GM23338 (cell line): Measurements from ENCODE around the gene POLR1E. TPM values are rescaled to one million over a fixed set of nuclear protein-coding genes. Genes with fewer than 3 reads are reported as not detected.

ENCODE experiments used
- ATAC-seq: fragments of 200-7000 bp; cut with Tn5 transposase; 3 replicates; pipeline ENCODE4 v1.9.1; 2020
- DNase-seq: peaks from one replicate; pipeline ENCODE4 v3.0.0-alpha.2; 2015; ENCODE audit warnings: low spot score
- H2AFZ ChIP-seq: fragments of 200-600 bp; sonication (generic); 2 replicates; pipeline ENCODE4 v1.8.0; 2016; ENCODE audit warnings: antibody characterized with exemption, mild to moderate bottlenecking, moderate library complexity
- H3F3A ChIP-seq: fragments of 200-600 bp; sonication (generic); replicated peaks from 2 replicates; pipeline ENCODE4 v1.8.0; 2017; ENCODE audit warnings: antibody characterized with exemption, mixed run types, low read depth
- H3K27ac ChIP-seq: fragments of 200-600 bp; sonication (generic); 2 replicates; pipeline ENCODE4 v1.6.1; 2016; ENCODE audit warnings: low read depth
- H3K27me3 ChIP-seq: fragments of 200-600 bp; sonication (generic); 2 replicates; pipeline ENCODE4 v1.8.0; 2016; ENCODE audit warnings: mild to moderate bottlenecking, mixed run types, moderate library complexity; ENCODE audit not compliant: insufficient read depth
- H3K36me3 ChIP-seq: fragments of 200-600 bp; sonication (generic); 2 replicates; pipeline ENCODE4 v1.8.0; 2016; ENCODE audit warnings: mild to moderate bottlenecking; ENCODE audit not compliant: insufficient read depth
- H3K4me1 ChIP-seq: fragments of 200-600 bp; sonication (generic); 2 replicates; pipeline ENCODE4 v1.8.0; 2016; ENCODE audit warnings: mild to moderate bottlenecking, moderate library complexity; ENCODE audit not compliant: insufficient read depth
- H3K4me2 ChIP-seq: fragments of 200-600 bp; sonication (generic); 2 replicates; pipeline ENCODE4 v1.7.1; 2017; ENCODE audit warnings: mixed run types
- H3K4me3 ChIP-seq: fragments of 200-600 bp; sonication (generic); 2 replicates; pipeline ENCODE4 v1.6.1; 2016; ENCODE audit warnings: mixed run types
- H3K79me2 ChIP-seq: fragments of 200-600 bp; sonication (generic); replicated peaks from 2 replicates; pipeline ENCODE4 v1.8.0; 2017; ENCODE audit warnings: mild to moderate bottlenecking; ENCODE audit not compliant: insufficient read depth
- H3K9me2 ChIP-seq: fragments of 200-600 bp; sonication (generic); 2 replicates; pipeline ENCODE4 v1.8.0; 2017; ENCODE audit not compliant: insufficient read depth
- H4K20me1 ChIP-seq: fragments of 200-600 bp; sonication (generic); replicated peaks from 2 replicates; pipeline ENCODE4 v1.8.0; 2017; ENCODE audit warnings: mild to moderate bottlenecking; ENCODE audit not compliant: insufficient read depth
- H3K27ac Mint-ChIP-seq: 2 replicates; pipeline ENCODE4 v1.8.0; 2020; ENCODE audit warnings: inconsistent platforms, mild to moderate bottlenecking, moderate library complexity, mixed read lengths
- H3K27me3 Mint-ChIP-seq: 3 replicates; pipeline ENCODE4 v1.8.0; 2022; ENCODE audit warnings: low read depth, mild to moderate bottlenecking, moderate library complexity, mixed read lengths, inconsistent platforms; ENCODE audit not compliant: insufficient read depth, poor library complexity
- H3K36me3 Mint-ChIP-seq: 3 replicates; pipeline ENCODE4 v1.8.0; 2021; ENCODE audit warnings: low read depth, mild to moderate bottlenecking, inconsistent platforms, moderate library complexity, mixed read lengths
- H3K4me1 Mint-ChIP-seq: 3 replicates; pipeline ENCODE4 v1.8.0; 2020; ENCODE audit warnings: mild to moderate bottlenecking, inconsistent platforms, mixed read lengths
- H3K4me3 Mint-ChIP-seq: 3 replicates; pipeline ENCODE4 v1.8.0; 2021; ENCODE audit warnings: moderate library complexity, mild to moderate bottlenecking, inconsistent platforms, mixed read lengths
- H3K9me3 Mint-ChIP-seq: 3 replicates; pipeline ENCODE4 v1.8.0; 2020; ENCODE audit warnings: moderate library complexity, mild to moderate bottlenecking, inconsistent platforms, mixed read lengths
- CREB1 ChIP-seq: fragments of 250-450 bp; sonication (Bioruptor Pico); IDR thresholded peaks from 2 replicates; pipeline ENCODE4 v1.5.0; 2020; ENCODE audit warnings: low read depth, mild to moderate bottlenecking, moderate library complexity
- EZH2 ChIP-seq: fragments of 200-600 bp; sonication (generic); IDR thresholded peaks from one replicate; pipeline ENCODE4 v1.8.0; 2017; ENCODE audit warnings: antibody characterized with exemption, mild to moderate bottlenecking, low read depth; ENCODE audit not compliant: unreplicated experiment
- EZH2phosphoT487 ChIP-seq: fragments of 200-600 bp; sonication (generic); IDR thresholded peaks from one replicate; pipeline ENCODE4 v1.8.1; 2018; ENCODE audit warnings: antibody characterized with exemption; ENCODE audit not compliant: unreplicated experiment
- NANOG ChIP-seq: IDR thresholded peaks from 2 replicates; pipeline ENCODE4 v1.6.1; 2016; ENCODE audit warnings: antibody characterized with exemption, borderline replicate concordance
- POLR2AphosphoS5 ChIP-seq: IDR thresholded peaks from 2 replicates; pipeline ENCODE4 v1.6.1; 2016; ENCODE audit warnings: antibody characterized with exemption, low read depth
- STAT1 ChIP-seq: IDR thresholded peaks from one replicate; pipeline ENCODE4 v1.6.1; 2016; ENCODE audit warnings: antibody characterized with exemption; ENCODE audit not compliant: unreplicated experiment
- ZNF114 ChIP-seq: fragments of 250-450 bp; sonication (Bioruptor Pico); IDR thresholded peaks from 2 replicates; pipeline ENCODE4 v1.5.0; 2020; ENCODE audit warnings: mild to moderate bottlenecking, moderate library complexity
- ZNF331 ChIP-seq: fragments of 250-450 bp; sonication (Bioruptor Pico); IDR thresholded peaks from 2 replicates; pipeline ENCODE4 v1.5.0; 2020; ENCODE audit warnings: low read depth, mild to moderate bottlenecking, moderate library complexity
- polyA plus RNA-seq: library from polyadenylated mRNA; unstranded; fragments of >200 nt; fragmentation: Nextera tagmentation; extraction: Ambion mirVana; gene quantifications from 2 replicates; pipeline ENCODE4 v1.2.1, GENCODE V29; 2016
- total RNA-seq: library from RNA; depleted of rRNA; stranded (reverse); fragments of >200 nt; shearing (Covaris generic); gene quantifications from 2 replicates; pipeline ENCODE4 v1.2.3, GENCODE V29; 2014
- TF ChIP-seq, protein P1 (sequence below), 2 experiments: fragments of 200-600 bp in 1 of 2; sonication (generic) in 1 of 2; conservative IDR thresholded peaks; 2 replicates each; pipeline versions ENCODE4 v1.5.1 to v1.6.1; 2016 to 2017; ENCODE audit warnings: antibody characterized with exemption in 2 of 2, low read depth in 2 of 2, mild to moderate bottlenecking in 2 of 2, moderate library complexity in 1 of 2
- TF ChIP-seq, protein P2 (sequence below): fragments of 250-450 bp; sonication (Bioruptor Pico); IDR thresholded peaks from 2 replicates; pipeline ENCODE4 v1.5.0; 2020; ENCODE audit warnings: mild to moderate bottlenecking, moderate library complexity
- TF ChIP-seq, protein P3 (sequence below): IDR thresholded peaks from one replicate; pipeline ENCODE4 v1.6.1; 2018; ENCODE audit warnings: antibody characterized with exemption; ENCODE audit not compliant: unreplicated experiment

The POLR1E gene
- total and polyA plus RNA-seq, 2 experiments from 2014 or later = 19.2 to 45.5 TPM

DNA sequence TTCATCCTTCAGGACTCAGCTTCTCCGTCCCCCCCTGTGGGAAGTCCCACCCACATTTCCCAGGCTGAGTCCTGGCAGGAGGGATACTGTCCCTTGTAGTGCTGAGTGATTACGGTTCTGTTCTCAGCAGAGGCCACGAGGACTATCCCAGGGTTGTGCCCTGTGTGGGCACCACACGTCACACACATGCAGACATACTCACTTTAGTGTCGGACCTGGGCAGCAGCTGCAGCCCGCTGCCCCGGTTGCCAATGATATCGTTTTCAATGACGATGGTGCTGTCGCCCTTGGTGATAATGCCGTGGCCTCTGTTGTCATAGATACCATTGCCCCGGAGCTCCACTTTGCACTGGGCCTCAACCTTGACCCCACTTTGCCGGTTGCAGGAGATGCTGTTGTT is 32.2 kb downstream of the POLR1E start:
- no peaks in the 10 kb centered on the region for H3K36me3 ChIP-seq
- no peak for ATAC-seq

DNA sequence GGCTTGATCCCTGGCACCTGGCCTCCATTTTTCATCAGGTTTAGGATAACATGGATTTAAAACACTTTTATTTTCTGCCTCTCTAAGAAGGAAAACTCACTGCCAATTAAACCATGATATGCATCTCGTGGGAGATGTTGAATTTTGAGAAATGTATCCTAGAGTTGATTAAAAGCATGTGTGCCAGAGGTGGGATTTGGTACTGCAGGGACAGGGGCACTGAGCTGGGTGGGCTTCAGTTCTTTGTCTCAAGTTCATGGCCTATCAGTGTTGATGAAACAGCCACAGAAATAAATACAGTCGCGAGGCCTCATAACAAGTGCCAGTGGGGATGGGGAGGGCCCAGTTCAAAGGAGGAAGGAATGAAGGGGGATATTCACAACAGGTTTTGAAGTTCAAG is 34.9 kb downstream of the POLR1E start:
- H3K9me2 ChIP-seq = no peaks in the 10 kb centered on the region
- no peaks in the 10 kb centered on the region for H4K20me1 ChIP-seq
- no peak overlapping the region for H3K27ac ChIP-seq
- no peaks in the 10 kb centered on the region for H3K27me3 ChIP-seq
- no peaks in the 10 kb centered on the region for H3K79me2 ChIP-seq
- H3K4me3 ChIP-seq = no peak overlapping the region
- no peaks in the 10 kb centered on the region for H3K4me1 ChIP-seq
- H2AFZ ChIP-seq = no peak overlapping the region
- Mint-ChIP-seq H3K9me3 (no peaks in the 10 kb centered on the region), H3K27ac (no peak overlapping the region), H3K4me3 (no peak overlapping the region), H3K4me1 (peaks cover 7% of the 10 kb centered on the region; the same call in 2 of the 3 replicates), H3K36me3 (peaks cover 39% of the 10 kb centered on the region), H3K27me3 (peaks cover 12% of the 10 kb centered on the region)
- ATAC-seq (no peak), DNase-seq (no peak)
- no peaks in the 10 kb centered on the region for H3F3A ChIP-seq
- no peaks in the 10 kb centered on the region for H3K36me3 ChIP-seq
- no peak overlapping the region for H3K4me2 ChIP-seq
- TF ChIP-seq, protein P1, sequence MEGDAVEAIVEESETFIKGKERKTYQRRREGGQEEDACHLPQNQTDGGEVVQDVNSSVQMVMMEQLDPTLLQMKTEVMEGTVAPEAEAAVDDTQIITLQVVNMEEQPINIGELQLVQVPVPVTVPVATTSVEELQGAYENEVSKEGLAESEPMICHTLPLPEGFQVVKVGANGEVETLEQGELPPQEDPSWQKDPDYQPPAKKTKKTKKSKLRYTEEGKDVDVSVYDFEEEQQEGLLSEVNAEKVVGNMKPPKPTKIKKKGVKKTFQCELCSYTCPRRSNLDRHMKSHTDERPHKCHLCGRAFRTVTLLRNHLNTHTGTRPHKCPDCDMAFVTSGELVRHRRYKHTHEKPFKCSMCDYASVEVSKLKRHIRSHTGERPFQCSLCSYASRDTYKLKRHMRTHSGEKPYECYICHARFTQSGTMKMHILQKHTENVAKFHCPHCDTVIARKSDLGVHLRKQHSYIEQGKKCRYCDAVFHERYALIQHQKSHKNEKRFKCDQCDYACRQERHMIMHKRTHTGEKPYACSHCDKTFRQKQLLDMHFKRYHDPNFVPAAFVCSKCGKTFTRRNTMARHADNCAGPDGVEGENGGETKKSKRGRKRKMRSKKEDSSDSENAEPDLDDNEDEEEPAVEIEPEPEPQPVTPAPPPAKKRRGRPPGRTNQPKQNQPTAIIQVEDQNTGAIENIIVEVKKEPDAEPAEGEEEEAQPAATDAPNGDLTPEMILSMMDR (conservative IDR thresholded peaks at IDR 0.05; ENCODE audit: low read depth in 2 of 2) = no peak; a peak in 1 of 4 replicates
- TF ChIP-seq EZH2phosphoT487 = no peak
- no peak for TF ChIP-seq POLR2AphosphoS5
- no peak for TF ChIP-seq EZH2
- no peak for TF ChIP-seq CREB1
- TF ChIP-seq, protein P2, sequence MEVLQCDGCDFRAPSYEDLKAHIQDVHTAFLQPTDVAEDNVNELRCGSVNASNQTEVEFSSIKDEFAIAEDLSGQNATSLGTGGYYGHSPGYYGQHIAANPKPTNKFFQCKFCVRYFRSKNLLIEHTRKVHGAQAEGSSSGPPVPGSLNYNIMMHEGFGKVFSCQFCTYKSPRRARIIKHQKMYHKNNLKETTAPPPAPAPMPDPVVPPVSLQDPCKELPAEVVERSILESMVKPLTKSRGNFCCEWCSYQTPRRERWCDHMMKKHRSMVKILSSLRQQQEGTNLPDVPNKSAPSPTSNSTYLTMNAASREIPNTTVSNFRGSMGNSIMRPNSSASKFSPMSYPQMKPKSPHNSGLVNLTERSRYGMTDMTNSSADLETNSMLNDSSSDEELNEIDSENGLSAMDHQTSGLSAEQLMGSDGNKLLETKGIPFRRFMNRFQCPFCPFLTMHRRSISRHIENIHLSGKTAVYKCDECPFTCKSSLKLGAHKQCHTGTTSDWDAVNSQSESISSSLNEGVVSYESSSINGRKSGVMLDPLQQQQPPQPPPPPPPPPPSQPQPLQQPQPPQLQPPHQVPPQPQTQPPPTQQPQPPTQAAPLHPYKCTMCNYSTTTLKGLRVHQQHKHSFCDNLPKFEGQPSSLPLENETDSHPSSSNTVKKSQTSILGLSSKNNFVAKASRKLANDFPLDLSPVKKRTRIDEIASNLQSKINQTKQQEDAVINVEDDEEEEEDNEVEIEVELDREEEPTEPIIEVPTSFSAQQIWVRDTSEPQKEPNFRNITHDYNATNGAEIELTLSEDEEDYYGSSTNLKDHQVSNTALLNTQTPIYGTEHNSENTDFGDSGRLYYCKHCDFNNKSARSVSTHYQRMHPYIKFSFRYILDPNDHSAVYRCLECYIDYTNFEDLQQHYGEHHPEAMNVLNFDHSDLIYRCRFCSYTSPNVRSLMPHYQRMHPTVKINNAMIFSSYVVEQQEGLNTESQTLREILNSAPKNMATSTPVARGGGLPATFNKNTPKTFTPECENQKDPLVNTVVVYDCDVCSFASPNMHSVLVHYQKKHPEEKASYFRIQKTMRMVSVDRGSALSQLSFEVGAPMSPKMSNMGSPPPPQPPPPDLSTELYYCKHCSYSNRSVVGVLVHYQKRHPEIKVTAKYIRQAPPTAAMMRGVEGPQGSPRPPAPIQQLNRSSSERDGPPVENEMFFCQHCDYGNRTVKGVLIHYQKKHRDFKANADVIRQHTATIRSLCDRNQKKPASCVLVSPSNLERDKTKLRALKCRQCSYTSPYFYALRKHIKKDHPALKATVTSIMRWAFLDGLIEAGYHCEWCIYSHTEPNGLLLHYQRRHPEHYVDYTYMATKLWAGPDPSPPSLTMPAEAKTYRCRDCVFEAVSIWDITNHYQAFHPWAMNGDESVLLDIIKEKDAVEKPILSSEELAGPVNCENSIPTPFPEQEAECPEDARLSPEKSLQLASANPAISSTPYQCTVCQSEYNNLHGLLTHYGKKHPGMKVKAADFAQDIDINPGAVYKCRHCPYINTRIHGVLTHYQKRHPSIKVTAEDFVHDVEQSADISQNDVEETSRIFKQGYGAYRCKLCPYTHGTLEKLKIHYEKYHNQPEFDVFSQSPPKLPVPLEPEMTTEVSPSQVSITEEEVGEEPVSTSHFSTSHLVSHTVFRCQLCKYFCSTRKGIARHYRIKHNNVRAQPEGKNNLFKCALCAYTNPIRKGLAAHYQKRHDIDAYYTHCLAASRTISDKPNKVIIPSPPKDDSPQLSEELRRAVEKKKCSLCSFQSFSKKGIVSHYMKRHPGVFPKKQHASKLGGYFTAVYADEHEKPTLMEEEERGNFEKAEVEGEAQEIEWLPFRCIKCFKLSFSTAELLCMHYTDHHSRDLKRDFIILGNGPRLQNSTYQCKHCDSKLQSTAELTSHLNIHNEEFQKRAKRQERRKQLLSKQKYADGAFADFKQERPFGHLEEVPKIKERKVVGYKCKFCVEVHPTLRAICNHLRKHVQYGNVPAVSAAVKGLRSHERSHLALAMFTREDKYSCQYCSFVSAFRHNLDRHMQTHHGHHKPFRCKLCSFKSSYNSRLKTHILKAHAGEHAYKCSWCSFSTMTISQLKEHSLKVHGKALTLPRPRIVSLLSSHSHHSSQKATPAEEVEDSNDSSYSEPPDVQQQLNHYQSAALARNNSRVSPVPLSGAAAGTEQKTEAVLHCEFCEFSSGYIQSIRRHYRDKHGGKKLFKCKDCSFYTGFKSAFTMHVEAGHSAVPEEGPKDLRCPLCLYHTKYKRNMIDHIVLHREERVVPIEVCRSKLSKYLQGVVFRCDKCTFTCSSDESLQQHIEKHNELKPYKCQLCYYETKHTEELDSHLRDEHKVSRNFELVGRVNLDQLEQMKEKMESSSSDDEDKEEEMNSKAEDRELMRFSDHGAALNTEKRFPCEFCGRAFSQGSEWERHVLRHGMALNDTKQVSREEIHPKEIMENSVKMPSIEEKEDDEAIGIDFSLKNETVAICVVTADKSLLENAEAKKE (CRISPR knock-in tag) = no peak
- no peak for TF ChIP-seq NANOG
- TF ChIP-seq, protein P3, sequence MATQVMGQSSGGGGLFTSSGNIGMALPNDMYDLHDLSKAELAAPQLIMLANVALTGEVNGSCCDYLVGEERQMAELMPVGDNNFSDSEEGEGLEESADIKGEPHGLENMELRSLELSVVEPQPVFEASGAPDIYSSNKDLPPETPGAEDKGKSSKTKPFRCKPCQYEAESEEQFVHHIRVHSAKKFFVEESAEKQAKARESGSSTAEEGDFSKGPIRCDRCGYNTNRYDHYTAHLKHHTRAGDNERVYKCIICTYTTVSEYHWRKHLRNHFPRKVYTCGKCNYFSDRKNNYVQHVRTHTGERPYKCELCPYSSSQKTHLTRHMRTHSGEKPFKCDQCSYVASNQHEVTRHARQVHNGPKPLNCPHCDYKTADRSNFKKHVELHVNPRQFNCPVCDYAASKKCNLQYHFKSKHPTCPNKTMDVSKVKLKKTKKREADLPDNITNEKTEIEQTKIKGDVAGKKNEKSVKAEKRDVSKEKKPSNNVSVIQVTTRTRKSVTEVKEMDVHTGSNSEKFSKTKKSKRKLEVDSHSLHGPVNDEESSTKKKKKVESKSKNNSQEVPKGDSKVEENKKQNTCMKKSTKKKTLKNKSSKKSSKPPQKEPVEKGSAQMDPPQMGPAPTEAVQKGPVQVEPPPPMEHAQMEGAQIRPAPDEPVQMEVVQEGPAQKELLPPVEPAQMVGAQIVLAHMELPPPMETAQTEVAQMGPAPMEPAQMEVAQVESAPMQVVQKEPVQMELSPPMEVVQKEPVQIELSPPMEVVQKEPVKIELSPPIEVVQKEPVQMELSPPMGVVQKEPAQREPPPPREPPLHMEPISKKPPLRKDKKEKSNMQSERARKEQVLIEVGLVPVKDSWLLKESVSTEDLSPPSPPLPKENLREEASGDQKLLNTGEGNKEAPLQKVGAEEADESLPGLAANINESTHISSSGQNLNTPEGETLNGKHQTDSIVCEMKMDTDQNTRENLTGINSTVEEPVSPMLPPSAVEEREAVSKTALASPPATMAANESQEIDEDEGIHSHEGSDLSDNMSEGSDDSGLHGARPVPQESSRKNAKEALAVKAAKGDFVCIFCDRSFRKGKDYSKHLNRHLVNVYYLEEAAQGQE = no peak
- TF ChIP-seq ZNF114 (CRISPR knock-in tag) = no peak

More for the DNA sequence above, 32.2 kb downstream of the POLR1E start:
- H3K4me1 Mint-ChIP-seq = peaks cover 7% of the 10 kb centered on the region; the same call in 2 of the 3 replicates
- no peaks in the 10 kb centered on the region for H3K9me3 Mint-ChIP-seq
- H2AFZ ChIP-seq = no peak overlapping the region
- H3K4me2 ChIP-seq = no peak overlapping the region
- H3K4me3 ChIP-seq = no peak overlapping the region
- no peaks in the 10 kb centered on the region for H3K27me3 ChIP-seq
- no peak overlapping the region for H3K27ac Mint-ChIP-seq
- H3K27ac ChIP-seq = no peak overlapping the region
- peaks cover 8% of the 10 kb centered on the region for H3K27me3 Mint-ChIP-seq
- no peaks in the 10 kb centered on the region for H3K4me1 ChIP-seq
- no peaks in the 10 kb centered on the region for H3F3A ChIP-seq
- no peak overlapping the region for H3K4me3 Mint-ChIP-seq
- no peaks in the 10 kb centered on the region for H3K79me2 ChIP-seq
- no peaks in the 10 kb centered on the region for H3K9me2 ChIP-seq
- peaks cover 24% of the 10 kb centered on the region for H3K36me3 Mint-ChIP-seq
- TF ChIP-seq STAT1 (no peak), ZNF114 (CRISPR knock-in tag) (no peak), EZH2 (no peak), ZNF331 (no peak), POLR2AphosphoS5 (no peak)
- DNase-seq = no peak
- H4K20me1 ChIP-seq = no peaks in the 10 kb centered on the region
